H9 (cell line): Measurements from ENCODE around the gene FXYD1. TPM values are rescaled to one million over a fixed set of nuclear protein-coding genes. Genes with fewer than 3 reads are reported as not detected.

Source experiments
- DNase-seq: peaks from one replicate; pipeline ENCODE4 v3.0.0-alpha.2; 2017
- H2AFZ ChIP-seq: one replicate; pipeline ENCODE4 v1.6.1; 2013; ENCODE audit warnings: mild to moderate bottlenecking, low read length, control low read depth, moderate library complexity
- H2AK5ac ChIP-seq: 2 replicates; pipeline ENCODE4 v1.6.1; 2013; ENCODE audit warnings: low read length, control low read depth, mixed read lengths; ENCODE audit not compliant: insufficient read length
- H2BK120ac ChIP-seq: one replicate; pipeline ENCODE4 v1.6.1; 2013; ENCODE audit warnings: low read depth, mild to moderate bottlenecking, low read length, control low read depth, inconsistent platforms; ENCODE audit not compliant: poor library complexity, severe bottlenecking
- H2BK12ac ChIP-seq: 2 replicates; pipeline ENCODE4 v1.6.1; 2013; ENCODE audit warnings: low read length, control low read depth, mixed read lengths, low read depth; ENCODE audit not compliant: insufficient read length
- H2BK15ac ChIP-seq: 2 replicates; pipeline ENCODE4 v1.6.1; 2013; ENCODE audit warnings: low read depth, low read length, control low read depth
- H2BK20ac ChIP-seq: one replicate; pipeline ENCODE4 v1.6.1; 2013; ENCODE audit warnings: low read depth, mild to moderate bottlenecking, low read length, control low read depth, inconsistent platforms; ENCODE audit not compliant: poor library complexity, severe bottlenecking
- H2BK5ac ChIP-seq: 2 replicates; pipeline ENCODE4 v1.6.1; 2013; ENCODE audit warnings: low read length, control low read depth, mixed read lengths; ENCODE audit not compliant: insufficient read length
- H3K14ac ChIP-seq: 2 replicates; pipeline ENCODE4 v1.6.1; 2013; ENCODE audit warnings: low read length, control low read depth; ENCODE audit not compliant: insufficient read depth
- H3K18ac ChIP-seq: 2 replicates; pipeline ENCODE4 v1.6.1; 2013; ENCODE audit warnings: low read depth, mild to moderate bottlenecking, mixed read lengths, low read length, control low read depth; ENCODE audit not compliant: insufficient read length
- H3K23ac ChIP-seq: 2 replicates; pipeline ENCODE4 v1.6.1; 2013; ENCODE audit warnings: low read length, control low read depth, mixed read lengths, low read depth; ENCODE audit not compliant: insufficient read length
- H3K23me2 ChIP-seq: 2 replicates; pipeline ENCODE4 v1.6.1; 2013; ENCODE audit warnings: low read depth, mild to moderate bottlenecking, mixed read lengths, low read length, control low read depth; ENCODE audit not compliant: insufficient read length, poor library complexity, severe bottlenecking
- H3K27ac ChIP-seq: 2 replicates; pipeline ENCODE4 v1.5.1; 2013; ENCODE audit warnings: low read length, control low read depth, mixed read lengths, low read depth; ENCODE audit not compliant: insufficient read length
- H3K27me3 ChIP-seq: 2 replicates; pipeline ENCODE4 v1.6.1; 2013; ENCODE audit warnings: low read length, control low read depth, inconsistent platforms; ENCODE audit not compliant: insufficient read depth
- H3K4ac ChIP-seq: 2 replicates; pipeline ENCODE4 v1.6.1; 2013; ENCODE audit warnings: low read depth, mild to moderate bottlenecking, control low read depth, inconsistent platforms, low read length, moderate library complexity
- H3K4me1 ChIP-seq: 2 replicates; pipeline ENCODE4 v1.6.1; 2013; ENCODE audit warnings: low read length, control low read depth, inconsistent platforms; ENCODE audit not compliant: insufficient read depth
- H3K4me2 ChIP-seq: 2 replicates; pipeline ENCODE4 v1.6.1; 2013; ENCODE audit warnings: low read length, control low read depth, mixed read lengths; ENCODE audit not compliant: insufficient read length, insufficient read depth
- H3K56ac ChIP-seq: 2 replicates; pipeline ENCODE4 v1.6.1; 2013; ENCODE audit warnings: low read depth, mild to moderate bottlenecking, mixed read lengths, low read length, control low read depth; ENCODE audit not compliant: insufficient read length
- H3K79me1 ChIP-seq: 2 replicates; pipeline ENCODE4 v1.6.1; 2013; ENCODE audit warnings: low read depth, mild to moderate bottlenecking, moderate library complexity, low read length, control low read depth, inconsistent platforms; ENCODE audit not compliant: insufficient read depth, poor library complexity, severe bottlenecking
- H3K79me2 ChIP-seq: 2 replicates; pipeline ENCODE4 v1.6.1; 2013; ENCODE audit warnings: low read length, control low read depth, inconsistent platforms; ENCODE audit not compliant: insufficient read depth
- H3K9ac ChIP-seq: 2 replicates; pipeline ENCODE4 v1.6.1; 2013; ENCODE audit warnings: low read length, control low read depth, mixed read lengths; ENCODE audit not compliant: insufficient read length; ENCODE audit errors: extremely low read depth
- H3K9me3 ChIP-seq: one replicate; pipeline ENCODE4 v1.6.1; 2013; ENCODE audit warnings: low read depth, low read length, inconsistent platforms; ENCODE audit not compliant: control insufficient read depth
- H3T11ph ChIP-seq: one replicate; pipeline ENCODE4 v1.6.1; 2013; ENCODE audit warnings: mild to moderate bottlenecking, low read length, control low read depth, inconsistent platforms
- H4K20me1 ChIP-seq: one replicate; pipeline ENCODE4 v1.6.1; 2013; ENCODE audit not compliant: control insufficient read depth, insufficient read length, insufficient read depth
- H4K5ac ChIP-seq: 2 replicates; pipeline ENCODE4 v1.6.1; 2013; ENCODE audit warnings: low read depth, mild to moderate bottlenecking, mixed read lengths, low read length, control low read depth; ENCODE audit not compliant: insufficient read length
- H4K8ac ChIP-seq: replicated peaks from 2 replicates; pipeline ENCODE4 v1.6.1; 2013; ENCODE audit warnings: low read length, control low read depth, mixed read lengths, low read depth; ENCODE audit not compliant: insufficient read length
- H4K91ac ChIP-seq: 2 replicates; pipeline ENCODE4 v1.6.1; 2013; ENCODE audit warnings: low read depth, mild to moderate bottlenecking, moderate library complexity, mixed read lengths, low read length, control low read depth; ENCODE audit not compliant: insufficient read length
- H3K27ac Mint-ChIP-seq, 3 experiments: 2 replicates in 2 of 3; 3 replicates in 1 of 3; pipeline ENCODE4 v1.8.0; 2020 to 2021; ENCODE audit warnings: mixed read lengths in 3 of 3, mild to moderate bottlenecking in 1 of 3, moderate library complexity in 1 of 3
- H3K27me3 Mint-ChIP-seq: 2 replicates; pipeline ENCODE4 v1.8.0; 2021; ENCODE audit warnings: low read depth, mild to moderate bottlenecking, moderate library complexity, mixed read lengths
- H3K36me3 Mint-ChIP-seq, 3 experiments: 2 replicates in 2 of 3; 3 replicates in 1 of 3; pipeline ENCODE4 v1.8.0; 2020 to 2021; ENCODE audit warnings: low read depth in 3 of 3, mixed read lengths in 3 of 3; ENCODE audit not compliant: insufficient read depth in 1 of 3
- H3K4me1 Mint-ChIP-seq, 2 experiments: 2 replicates each; pipeline ENCODE4 v1.8.0; 2020; ENCODE audit warnings: mixed read lengths in 2 of 2
- H3K4me3 Mint-ChIP-seq, 2 experiments: 2 replicates in 1 of 2; 3 replicates in 1 of 2; pipeline ENCODE4 v1.8.0; 2020 to 2021; ENCODE audit warnings: mild to moderate bottlenecking in 2 of 2, mixed read lengths in 2 of 2, moderate library complexity in 1 of 2
- H3K9me3 Mint-ChIP-seq, 2 experiments: 2 replicates in 1 of 2; 3 replicates in 1 of 2; pipeline ENCODE4 v1.8.0; 2020; ENCODE audit warnings: mild to moderate bottlenecking in 2 of 2, mixed read lengths in 2 of 2, moderate library complexity in 1 of 2
- WGBS: extraction: QIAGEN DNeasy Blood & Tissue Kit; methylation state at CpG from one replicate; pipeline ENCODE4 v1.1.7; 2013; ENCODE audit warnings: missing lambda C conversion rate, low lambda C conversion rate, mixed read lengths; ENCODE audit not compliant: insufficient read length; ENCODE audit errors: extremely low coverage; 5-methylcytosine and 5-hydroxymethylcytosine counted together
- total RNA-seq: library from RNA; stranded (reverse); gene quantifications from 2 replicates; pipeline ENCODE4 v1.2.1, GENCODE V29; 2021
- TF ChIP-seq, protein P1 (sequence below): fragments of 200-600 bp; sonication (generic); conservative IDR thresholded peaks from 3 replicates; pipeline ENCODE4 v1.8.0; 2021; ENCODE audit warnings: antibody characterized with exemption, mild to moderate bottlenecking

FXYD1 gene
- total RNA-seq, 1 experiment from 2014 or later, result 7.7 TPM

DNA sequence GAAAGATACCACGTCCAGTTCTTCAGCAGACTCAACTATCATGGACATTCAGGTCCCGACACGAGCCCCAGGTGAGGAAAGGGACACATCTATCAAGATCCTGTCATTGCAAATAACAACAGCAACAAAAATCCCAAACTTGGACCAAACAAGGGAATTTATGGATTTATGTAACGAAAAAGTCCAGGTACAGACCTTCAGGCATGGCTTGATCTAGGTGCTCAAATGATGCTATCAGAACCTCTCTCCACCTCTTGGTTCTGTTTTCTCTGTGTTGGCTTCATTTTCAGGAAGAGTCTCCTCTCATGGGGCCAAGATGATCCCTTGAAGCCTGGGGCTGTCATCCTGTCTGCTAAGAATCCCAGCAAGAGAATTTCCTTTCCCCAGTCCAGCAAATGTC lies 18.8 kb downstream of the FXYD1 start:
- H2BK20ac ChIP-seq, result no peak overlapping the region
- Mint-ChIP-seq H3K9me3 (peaks cover 0 to 6% of the 10 kb centered on the region in 2 experiments; a peak in 3 of 5 replicates), H3K4me3 (no peak overlapping the region), H3K36me3 (peaks cover 42 to 53% (median 46%) of the 10 kb centered on the region in 3 experiments), H3K4me1 (peaks cover 28 to 34% of the 10 kb centered on the region in 2 experiments), H3K27me3 (peaks cover 2% of the 10 kb centered on the region; the same call in 1 of the 2 replicates), H3K27ac (no peak overlapping the region)
- H2BK5ac ChIP-seq, result no peak overlapping the region
- no CpG with 5 or more reads among the region's 4 CpGs for WGBS
- no peak overlapping the region for H4K91ac ChIP-seq
- no peak overlapping the region for H3K4ac ChIP-seq
- no peak overlapping the region for H3K27ac ChIP-seq
- H4K20me1 ChIP-seq, result no peaks in the 10 kb centered on the region
- no peak overlapping the region for H3T11ph ChIP-seq
- H3K9ac ChIP-seq, result no peak overlapping the region
- H3K18ac ChIP-seq, result no peak overlapping the region
- no peaks in the 10 kb centered on the region for H3K4me1 ChIP-seq
- H2BK15ac ChIP-seq, result no peak overlapping the region
- no peak overlapping the region for H2BK120ac ChIP-seq
- H3K56ac ChIP-seq, result no peak overlapping the region
- H4K8ac ChIP-seq, result no peak overlapping the region
- no peaks in the 10 kb centered on the region for H3K79me1 ChIP-seq
- no peak overlapping the region for H2AFZ ChIP-seq
- no peaks in the 10 kb centered on the region for H3K9me3 ChIP-seq
- H3K27me3 ChIP-seq, result no peaks in the 10 kb centered on the region
- H3K23me2 ChIP-seq, result peaks cover 19% of the 10 kb centered on the region
- H2BK12ac ChIP-seq, result no peak overlapping the region
- H4K5ac ChIP-seq, result no peak overlapping the region
- H3K23ac ChIP-seq, result no peak overlapping the region
- H3K14ac ChIP-seq, result no peak overlapping the region
- H3K4me2 ChIP-seq, result no peak overlapping the region
- TF ChIP-seq, protein P1, sequence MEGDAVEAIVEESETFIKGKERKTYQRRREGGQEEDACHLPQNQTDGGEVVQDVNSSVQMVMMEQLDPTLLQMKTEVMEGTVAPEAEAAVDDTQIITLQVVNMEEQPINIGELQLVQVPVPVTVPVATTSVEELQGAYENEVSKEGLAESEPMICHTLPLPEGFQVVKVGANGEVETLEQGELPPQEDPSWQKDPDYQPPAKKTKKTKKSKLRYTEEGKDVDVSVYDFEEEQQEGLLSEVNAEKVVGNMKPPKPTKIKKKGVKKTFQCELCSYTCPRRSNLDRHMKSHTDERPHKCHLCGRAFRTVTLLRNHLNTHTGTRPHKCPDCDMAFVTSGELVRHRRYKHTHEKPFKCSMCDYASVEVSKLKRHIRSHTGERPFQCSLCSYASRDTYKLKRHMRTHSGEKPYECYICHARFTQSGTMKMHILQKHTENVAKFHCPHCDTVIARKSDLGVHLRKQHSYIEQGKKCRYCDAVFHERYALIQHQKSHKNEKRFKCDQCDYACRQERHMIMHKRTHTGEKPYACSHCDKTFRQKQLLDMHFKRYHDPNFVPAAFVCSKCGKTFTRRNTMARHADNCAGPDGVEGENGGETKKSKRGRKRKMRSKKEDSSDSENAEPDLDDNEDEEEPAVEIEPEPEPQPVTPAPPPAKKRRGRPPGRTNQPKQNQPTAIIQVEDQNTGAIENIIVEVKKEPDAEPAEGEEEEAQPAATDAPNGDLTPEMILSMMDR, result no peak
- DNase-seq, result no peak
- H3K79me2 ChIP-seq, result no peaks in the 10 kb centered on the region; the same call in 1 of the 2 replicates
- H2AK5ac ChIP-seq, result no peak overlapping the region
